Hematopoietic multipotent progenitor cell treated with erythropoietin and hydrocortisone succinate and interleukin-3 and kit ligand, for 6 days (in vitro differentiated cells): ENCODE data around the gene AKAP1.
"Not testable (repeated sequence)": the region's sequence is repeated elsewhere in the genome, so short reads cannot be mapped to it uniquely, and the experiment has no call there.

ENCODE experiments used
- DNase-seq: peaks from one replicate; pipeline ENCODE4 v3.0.0-alpha.2; 2015

AKAP1 gene

GRCh38 chr17:57078274-57078673 lies 6.8 kb upstream of the AKAP1 start:
- DNase-seq: no peak

GRCh38 chr17:57080718-57081117 lies 4.3 kb upstream of the AKAP1 start:
- DNase-seq: no peak

- DNase-seq: no peak
Observed at GRCh38 chr17:57082441-57082840, 2.6 kb upstream of the AKAP1 start.

GRCh38 chr17:57084361-57084801 lies 665 bp upstream of the AKAP1 start:
- no peak for DNase-seq

GRCh38 chr17:57085448-57086068 lies 512 bp downstream of the AKAP1 start:
- peak; percentile 69 for DNase-seq

GRCh38 chr17:57086069-57086930 lies 1.3 kb downstream of the AKAP1 start:
- DNase-seq: peak; percentile 45

- no peak for DNase-seq
Observed at GRCh38 chr17:57088298-57088697, 3.3 kb downstream of the AKAP1 start.

GRCh38 chr17:57089391-57089790 lies 4.3 kb downstream of the AKAP1 start:
- DNase-seq: no peak

- DNase-seq: no peak
Observed at GRCh38 chr17:57090560-57091185, 5.6 kb downstream of the AKAP1 start.

GRCh38 chr17:57091186-57091618 lies 6.2 kb downstream of the AKAP1 start:
- DNase-seq: no peak

- DNase-seq: peak; percentile 21
Observed at GRCh38 chr17:57092171-57092570, 7.1 kb downstream of the AKAP1 start.

- no peak for DNase-seq
Observed at GRCh38 chr17:57092779-57093178, 7.7 kb downstream of the AKAP1 start.

GRCh38 chr17:57096472-57097202 lies 11.6 kb downstream of the AKAP1 start:
- no peak for DNase-seq

GRCh38 chr17:57097832-57098421 lies 12.9 kb downstream of the AKAP1 start:
- no peak for DNase-seq

GRCh38 chr17:57099165-57099564 lies 14.1 kb downstream of the AKAP1 start:
- peak; percentile 38 for DNase-seq

GRCh38 chr17:57102122-57102521 lies 17.1 kb downstream of the AKAP1 start:
- DNase-seq: peak; percentile 49

- not testable (repeated sequence) for DNase-seq
Observed at GRCh38 chr17:57102660-57103059, 17.6 kb downstream of the AKAP1 start.

GRCh38 chr17:57104461-57105175 lies 19.6 kb downstream of the AKAP1 start:
- no peak for DNase-seq

- DNase-seq: no peak
Observed at GRCh38 chr17:57105591-57105990, 20.5 kb downstream of the AKAP1 start.

- peak; percentile 54 for DNase-seq
Observed at GRCh38 chr17:57106107-57106835, 21.2 kb downstream of the AKAP1 start.

- no peak for DNase-seq
Observed at GRCh38 chr17:57106836-57107497, 21.9 kb downstream of the AKAP1 start.
